Measurements from ENCODE around the gene CCDC88C.

DNA sequence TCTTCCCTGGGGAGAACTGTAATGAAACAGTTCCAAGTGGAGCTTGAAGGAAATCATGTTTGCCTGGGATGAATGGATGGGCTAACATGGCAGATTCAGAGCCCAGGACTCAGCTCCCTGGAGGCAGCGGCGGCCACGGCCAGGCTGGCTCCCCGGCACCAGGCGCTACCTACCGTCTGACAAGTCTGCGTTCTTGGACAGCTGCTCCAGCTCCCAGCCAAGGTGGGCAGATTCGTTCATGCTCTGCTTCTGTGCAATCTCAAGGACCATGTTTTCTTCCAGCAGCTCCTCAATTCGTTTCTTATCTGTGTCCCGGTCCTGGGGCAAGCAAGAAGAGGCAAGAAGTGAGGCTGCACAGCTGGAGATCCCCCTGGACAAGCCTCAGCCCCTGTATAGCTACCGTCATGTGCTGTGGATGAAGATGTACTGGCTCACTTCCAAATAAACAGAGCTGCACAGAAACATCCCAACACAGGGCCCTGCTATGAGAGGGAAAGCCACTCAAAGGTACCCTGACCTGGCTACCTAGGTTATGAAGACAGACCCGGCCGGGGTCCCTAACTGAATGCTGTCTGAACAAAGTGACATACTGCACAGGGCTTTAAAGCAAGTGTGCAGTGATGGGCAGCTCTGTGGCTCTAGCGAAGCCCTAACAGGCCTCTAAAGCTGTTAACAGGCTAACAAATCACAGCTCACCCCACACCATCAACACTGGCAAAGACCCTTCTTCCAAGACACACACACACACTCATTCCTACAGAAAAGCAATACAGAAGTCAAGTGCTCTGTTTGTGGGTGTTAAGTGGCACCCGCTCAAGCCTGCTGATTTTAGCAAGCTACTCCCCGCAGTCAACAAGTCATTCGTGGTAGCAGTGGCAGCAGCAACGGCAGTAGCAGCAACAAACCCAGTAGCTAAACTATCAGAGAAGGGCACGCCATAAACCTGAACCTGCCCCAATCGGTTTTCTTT is 92.7 kb downstream of the CCDC88C start:
- TF ChIP-seq, protein P1, sequence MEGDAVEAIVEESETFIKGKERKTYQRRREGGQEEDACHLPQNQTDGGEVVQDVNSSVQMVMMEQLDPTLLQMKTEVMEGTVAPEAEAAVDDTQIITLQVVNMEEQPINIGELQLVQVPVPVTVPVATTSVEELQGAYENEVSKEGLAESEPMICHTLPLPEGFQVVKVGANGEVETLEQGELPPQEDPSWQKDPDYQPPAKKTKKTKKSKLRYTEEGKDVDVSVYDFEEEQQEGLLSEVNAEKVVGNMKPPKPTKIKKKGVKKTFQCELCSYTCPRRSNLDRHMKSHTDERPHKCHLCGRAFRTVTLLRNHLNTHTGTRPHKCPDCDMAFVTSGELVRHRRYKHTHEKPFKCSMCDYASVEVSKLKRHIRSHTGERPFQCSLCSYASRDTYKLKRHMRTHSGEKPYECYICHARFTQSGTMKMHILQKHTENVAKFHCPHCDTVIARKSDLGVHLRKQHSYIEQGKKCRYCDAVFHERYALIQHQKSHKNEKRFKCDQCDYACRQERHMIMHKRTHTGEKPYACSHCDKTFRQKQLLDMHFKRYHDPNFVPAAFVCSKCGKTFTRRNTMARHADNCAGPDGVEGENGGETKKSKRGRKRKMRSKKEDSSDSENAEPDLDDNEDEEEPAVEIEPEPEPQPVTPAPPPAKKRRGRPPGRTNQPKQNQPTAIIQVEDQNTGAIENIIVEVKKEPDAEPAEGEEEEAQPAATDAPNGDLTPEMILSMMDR (optimal IDR thresholded peaks at IDR 0.05 in 1 of 3, IDR thresholded peaks at IDR 0.05 in 1 of 3, conservative IDR thresholded peaks at IDR 0.05 in 1 of 3; ENCODE audit: extremely low read depth in 1 of 3, insufficient read depth in 2 of 3, low read length in 3 of 3), result no peak
- TF ChIP-seq EZH2 (IDR thresholded peaks at IDR 0.05; ENCODE audit: low read length), result no peak

All from keratinocyte (primary cell).